Activated B cell treated with CpG ODN at 0.5 μM for 24 hours (primary cell): Measurements from ENCODE around the gene IFIT1. TPM values are rescaled to one million over a fixed set of nuclear protein-coding genes. Genes with fewer than 3 reads are reported as not detected.

ENCODE experiments used
- ATAC-seq: fragments of 200-7000 bp; cut with Tn5 transposase; one replicate; pipeline ENCODE4 v1.10.0; 2021; ENCODE audit warnings: low read depth, mild to moderate bottlenecking, moderate library complexity
- CTCF ChIA-PET: fragments of 350-600 bp; sonication (Branson Sonifier 250); formaldehyde crosslinking; loops from one replicate; lab custom pipeline; 2021; ENCODE audit warnings: antibody characterized with exemption; lab: Charles Lee
- POLR2A ChIA-PET: fragments of 350-600 bp; sonication (Branson Sonifier 250); formaldehyde crosslinking; loops from one replicate; lab custom pipeline; 2021; ENCODE audit warnings: antibody characterized with exemption; lab: Charles Lee
- DNase-seq: peaks from one replicate; pipeline ENCODE4 v3.0.0; 2022
- H3K27ac Mint-ChIP-seq: one replicate; pipeline ENCODE4 v1.8.0; 2020; ENCODE audit warnings: mixed read lengths
- H3K27me3 Mint-ChIP-seq: one replicate; pipeline ENCODE4 v1.8.0; 2021; ENCODE audit warnings: mixed read lengths
- H3K36me3 Mint-ChIP-seq: one replicate; pipeline ENCODE4 v1.8.0; 2021; ENCODE audit warnings: low read depth, mixed read lengths
- H3K4me1 Mint-ChIP-seq: one replicate; pipeline ENCODE4 v1.8.0; 2021; ENCODE audit warnings: mixed read lengths
- H3K4me3 Mint-ChIP-seq: one replicate; pipeline ENCODE4 v1.8.0; 2020; ENCODE audit warnings: mild to moderate bottlenecking, mixed read lengths
- H3K9me3 Mint-ChIP-seq: one replicate; pipeline ENCODE4 v1.8.0; 2020; ENCODE audit warnings: mixed read lengths
- intact Hi-C: fragments of 100-400 bp; cut with micrococcal nuclease; formaldehyde crosslinking; loops from one replicate; pipeline ENCODE4 v1.15.1; 2024
- total RNA-seq: library from RNA; stranded (reverse); gene quantifications from 2 replicates; pipeline ENCODE4 v1.2.3, GENCODE V29; 2022
- TF ChIP-seq, protein P1 (sequence below): fragments of 200-600 bp; IDR thresholded peaks from one replicate; pipeline ENCODE4 v1.8.0; 2022; ENCODE audit warnings: antibody characterized with exemption, mild to moderate bottlenecking

Gene IFIT1
- total RNA-seq, 1 donor from 2014 or later, result 0.95 TPM

DNA sequence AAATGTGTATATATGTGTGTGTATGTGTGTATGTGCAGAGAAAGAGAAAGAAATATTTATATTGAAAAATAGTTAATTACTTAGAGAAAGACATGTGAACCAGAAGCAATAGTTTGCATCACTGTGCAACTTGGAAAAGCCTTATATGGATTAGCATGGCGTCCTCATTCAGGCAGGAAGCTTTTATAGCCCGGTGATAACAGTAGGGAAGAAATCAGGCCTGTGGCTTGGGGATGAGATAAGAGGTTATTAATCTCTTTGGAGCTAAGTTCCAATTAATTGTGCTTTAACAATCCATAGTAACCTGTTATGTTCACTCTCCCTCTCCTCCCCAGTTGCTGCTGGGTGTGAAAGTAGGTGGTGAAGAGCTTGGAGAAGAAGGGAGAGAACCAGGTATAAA is 58.5 kb downstream of the IFIT1 start:
- ATAC-seq (no peak), DNase-seq (no peak)
- peaks cover 6% of the 10 kb centered on the region for H3K27me3 Mint-ChIP-seq
- H3K27ac Mint-ChIP-seq, result no peak overlapping the region
- CTCF ChIA-PET, result interaction anchor here (1.7 kb wide), 1 partner anchor 201 kb away, joined by 3 read pairs; no protein-coding TSS in a partner anchor
- intact Hi-C loops, result no loop called here
- TF ChIP-seq, protein P1, sequence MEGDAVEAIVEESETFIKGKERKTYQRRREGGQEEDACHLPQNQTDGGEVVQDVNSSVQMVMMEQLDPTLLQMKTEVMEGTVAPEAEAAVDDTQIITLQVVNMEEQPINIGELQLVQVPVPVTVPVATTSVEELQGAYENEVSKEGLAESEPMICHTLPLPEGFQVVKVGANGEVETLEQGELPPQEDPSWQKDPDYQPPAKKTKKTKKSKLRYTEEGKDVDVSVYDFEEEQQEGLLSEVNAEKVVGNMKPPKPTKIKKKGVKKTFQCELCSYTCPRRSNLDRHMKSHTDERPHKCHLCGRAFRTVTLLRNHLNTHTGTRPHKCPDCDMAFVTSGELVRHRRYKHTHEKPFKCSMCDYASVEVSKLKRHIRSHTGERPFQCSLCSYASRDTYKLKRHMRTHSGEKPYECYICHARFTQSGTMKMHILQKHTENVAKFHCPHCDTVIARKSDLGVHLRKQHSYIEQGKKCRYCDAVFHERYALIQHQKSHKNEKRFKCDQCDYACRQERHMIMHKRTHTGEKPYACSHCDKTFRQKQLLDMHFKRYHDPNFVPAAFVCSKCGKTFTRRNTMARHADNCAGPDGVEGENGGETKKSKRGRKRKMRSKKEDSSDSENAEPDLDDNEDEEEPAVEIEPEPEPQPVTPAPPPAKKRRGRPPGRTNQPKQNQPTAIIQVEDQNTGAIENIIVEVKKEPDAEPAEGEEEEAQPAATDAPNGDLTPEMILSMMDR, result no peak
- POLR2A ChIA-PET, result no interaction called here
- H3K4me1 Mint-ChIP-seq, result peaks cover 4% of the 10 kb centered on the region
- H3K4me3 Mint-ChIP-seq, result no peak overlapping the region
- H3K9me3 Mint-ChIP-seq, result no peaks in the 10 kb centered on the region
- H3K36me3 Mint-ChIP-seq, result no peaks in the 10 kb centered on the region

DNA sequence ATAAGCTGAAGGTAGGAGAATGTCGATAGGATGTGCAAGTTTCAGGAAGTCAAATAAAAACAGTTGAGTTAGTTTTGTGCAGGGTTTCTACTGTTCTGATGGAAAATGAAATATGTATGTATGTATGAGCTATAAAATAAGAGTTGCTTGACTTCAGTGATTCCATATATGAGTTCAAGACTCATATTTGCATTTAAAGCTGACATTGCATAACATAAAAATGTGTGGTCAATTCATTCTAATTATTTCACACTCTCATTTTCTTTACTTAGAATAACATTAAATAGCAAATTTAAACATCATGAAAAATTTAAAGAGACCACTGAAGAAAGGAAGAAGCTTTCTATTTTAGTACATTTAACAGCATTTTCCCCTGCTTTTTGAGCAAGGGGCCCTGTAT is 59.8 kb downstream of the IFIT1 start:
- Mint-ChIP-seq H3K27ac (no peak overlapping the region), H3K4me3 (no peak overlapping the region), H3K36me3 (no peaks in the 10 kb centered on the region), H3K4me1 (peaks cover 4% of the 10 kb centered on the region), H3K9me3 (no peaks in the 10 kb centered on the region), H3K27me3 (peaks cover 6% of the 10 kb centered on the region)
- TF ChIP-seq, protein P1, result no peak
- intact Hi-C loops, result no loop called here
- ChIA-PET CTCF (interaction anchor here (1.7 kb wide), 1 partner anchor 202 kb away, joined by 3 read pairs; no protein-coding TSS in a partner anchor), POLR2A (no interaction called here)
- no peak for ATAC-seq
- no peak for DNase-seq

DNA sequence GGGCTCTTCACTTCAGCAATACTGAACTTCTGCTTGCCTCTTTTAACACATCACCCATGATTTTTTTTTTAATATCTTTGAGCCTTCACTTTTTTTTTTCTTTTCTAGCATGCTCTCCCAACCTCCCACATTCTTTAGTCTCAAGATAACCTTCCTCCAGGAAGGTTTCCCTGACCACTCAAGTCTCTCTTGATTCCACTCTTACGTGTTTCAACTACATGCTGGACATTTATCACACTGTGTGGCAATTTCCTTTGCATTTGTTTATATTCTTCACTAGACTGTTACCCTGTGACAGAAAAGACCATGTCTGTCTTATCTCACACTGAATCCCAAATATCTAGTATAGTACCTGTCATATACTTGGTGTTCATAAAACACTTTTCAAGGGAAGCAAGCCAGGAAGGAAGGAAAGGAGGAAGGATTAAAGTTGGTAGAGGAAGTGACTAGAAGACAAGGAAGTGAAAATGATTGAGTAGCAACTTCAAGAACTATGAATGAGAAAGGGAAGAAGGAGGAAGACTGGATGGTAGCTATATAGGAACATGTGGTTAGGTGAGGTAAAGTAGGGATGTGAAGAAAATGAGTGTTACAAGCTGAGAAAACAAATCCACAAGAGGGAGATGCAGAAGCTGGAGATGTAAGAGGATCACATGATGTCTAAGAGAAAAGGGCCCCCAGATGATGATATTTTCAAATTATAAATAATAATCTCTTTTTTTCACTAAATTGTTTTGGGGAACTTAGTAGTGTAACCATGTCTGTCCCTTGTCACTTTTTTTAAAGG is 62.3 kb downstream of the IFIT1 start:
- Mint-ChIP-seq H3K4me3 (no peak overlapping the region), H3K36me3 (no peaks in the 10 kb centered on the region), H3K9me3 (no peaks in the 10 kb centered on the region), H3K27me3 (peaks cover 7% of the 10 kb centered on the region), H3K27ac (no peak overlapping the region), H3K4me1 (peaks cover 4% of the 10 kb centered on the region)
- DNase-seq, result no peak
- TF ChIP-seq, protein P1, result no peak
- ChIA-PET POLR2A (no interaction called here), CTCF (no interaction called here)
- ATAC-seq, result no peak
- intact Hi-C loops, result no loop called here

Other genes starting within 250 kb of the IFIT1 start
- not detected in 2 replicates for gene CH25H, start 185.3 kb upstream of the IFIT1 start, total RNA-seq
- gene LIPA, start 140.8 kb upstream of the IFIT1 start, total RNA-seq, result 32.8 and 35.3 TPM in 2 replicates
- 4.9 and 5.7 TPM in 2 replicates for gene IFIT2, start 90.6 kb upstream of the IFIT1 start, total RNA-seq
- gene IFIT3, start 64.6 kb upstream of the IFIT1 start, total RNA-seq, result 3.2 TPM in 2 replicates
- gene IFIT1B, start 14.6 kb upstream of the IFIT1 start, total RNA-seq, result not detected in 2 replicates
- gene IFIT5, start 21.9 kb downstream of the IFIT1 start, total RNA-seq, result 20.0 and 21.3 TPM in 2 replicates
- not detected in 2 replicates for gene SLC16A12, start 143.0 kb downstream of the IFIT1 start, total RNA-seq